Neural cell (in vitro differentiated cells): ENCODE measurements around the gene TOLLIP.

Experiments
- CTCF ChIP-seq: fragments of 450-650 bp; IDR thresholded peaks from 2 replicates; pipeline ENCODE4 v1.5.1; 2014; ENCODE audit warnings: antibody characterized with exemption, mild to moderate bottlenecking, moderate library complexity; ENCODE audit not compliant: poor library complexity, severe bottlenecking
- EZH2 ChIP-seq: fragments of 200-600, 300-800 bp; shearing (Covaris generic), sonication (generic); IDR thresholded peaks from 2 replicates; pipeline ENCODE4 v1.6.1; 2014; ENCODE audit warnings: antibody characterized with exemption, low read length, borderline replicate concordance, mild to moderate bottlenecking; ENCODE audit not compliant: insufficient read depth, poor library complexity, severe bottlenecking
- MXI1 ChIP-seq: fragments of 450-650 bp; conservative IDR thresholded peaks from 2 replicates; pipeline ENCODE4 v1.6.1; 2014; ENCODE audit warnings: antibody characterized with exemption, mild to moderate bottlenecking; ENCODE audit not compliant: poor library complexity, severe bottlenecking
- POLR2AphosphoS5 ChIP-seq: IDR thresholded peaks from 2 replicates; pipeline ENCODE4 v1.6.1; 2012
- REST ChIP-seq: IDR thresholded peaks from 2 replicates; pipeline ENCODE4 v1.6.1; 2012; ENCODE audit warnings: borderline replicate concordance

GRCh38 chr11:1305501-1306056 lies 3.9 kb downstream of the TOLLIP start:
- TF ChIP-seq REST (no peak), POLR2AphosphoS5 (no peak), CTCF (no peak), MXI1 (no peak), EZH2 (no peak)
